IPS DF 4.7 (cell line): Measurements from ENCODE around the gene IRAK4.

Experiments
- DNase-seq: peaks from one replicate; pipeline ENCODE4 v3.0.0-alpha.2; 2013; ENCODE audit warnings: low spot score; ENCODE audit errors: extremely low read depth

Gene IRAK4

DNA sequence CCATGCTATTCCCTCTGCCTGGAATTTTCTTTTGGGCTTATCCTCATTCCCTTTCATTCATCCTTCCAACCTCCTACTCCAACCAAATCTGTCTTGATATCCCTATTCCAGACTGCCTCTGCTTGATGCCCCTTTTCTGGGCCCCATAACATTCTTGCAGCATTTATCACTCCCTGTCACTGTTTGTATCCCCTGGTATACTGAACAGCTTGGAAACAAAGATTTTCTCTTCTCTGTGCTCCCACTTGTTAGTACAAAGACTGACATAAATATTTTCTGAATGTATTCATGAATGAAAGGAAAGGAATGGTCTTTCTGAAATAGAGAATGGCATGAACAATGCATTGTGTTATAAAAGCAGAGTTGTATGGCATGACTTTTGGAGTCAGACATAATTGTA, 7.5 kb downstream of the IRAK4 start:
- no peak for DNase-seq

DNA sequence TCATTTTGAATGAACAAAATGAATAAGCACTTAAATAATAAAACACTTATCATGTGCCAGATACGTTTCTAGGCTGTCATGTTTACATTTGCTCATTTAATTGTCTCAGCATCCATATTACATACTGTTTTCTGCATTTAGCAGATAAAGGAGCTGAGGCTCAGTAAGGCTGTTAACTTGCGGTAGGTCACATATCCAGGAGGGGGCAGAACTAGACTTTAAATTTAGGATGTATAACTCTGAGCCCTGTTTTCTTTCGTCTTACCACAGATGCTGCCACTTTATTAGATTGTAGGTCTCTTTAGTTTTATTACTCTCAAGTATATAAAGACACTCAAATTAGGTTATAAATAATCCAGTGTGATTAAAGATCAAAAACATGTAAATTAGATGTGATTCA, 17.7 kb downstream of the IRAK4 start:
- no peak for DNase-seq

DNA sequence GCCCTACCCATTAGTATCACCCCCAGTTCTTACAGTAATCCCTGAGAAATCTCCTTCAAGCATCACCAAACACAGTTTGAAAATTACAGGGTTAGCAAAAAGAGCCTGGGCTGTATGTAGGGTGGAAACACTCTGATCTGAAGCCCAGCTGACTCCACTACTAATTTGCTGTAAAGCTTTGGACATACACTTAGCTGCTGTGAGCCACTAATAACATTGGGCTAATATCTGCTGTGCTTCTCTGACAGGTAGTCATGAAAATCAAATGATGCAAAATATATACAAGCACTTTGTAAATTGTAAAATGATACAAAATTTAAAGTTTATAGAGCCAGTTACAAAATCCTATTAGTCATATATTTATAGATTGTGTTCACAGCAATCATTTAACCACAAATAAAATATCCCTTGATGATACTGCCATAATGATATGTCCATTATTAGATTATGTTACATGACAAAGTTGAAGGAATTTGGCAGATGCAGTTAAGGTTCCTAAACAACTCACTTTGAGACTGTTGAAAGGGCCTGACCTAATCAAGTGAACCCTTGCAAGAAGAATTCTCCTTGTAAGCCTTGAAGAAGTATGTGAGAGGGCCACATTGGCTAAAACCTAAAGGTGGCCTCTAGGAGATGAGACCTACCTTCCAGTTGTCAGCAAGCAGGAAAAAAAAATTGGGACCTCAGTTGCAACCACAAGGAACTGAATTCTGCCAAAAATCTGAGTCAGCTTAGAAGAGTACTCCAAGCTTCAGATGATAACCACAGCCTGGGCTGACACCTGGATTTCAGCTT, 28.3 kb downstream of the IRAK4 start:
- DNase-seq, result no peak

DNA sequence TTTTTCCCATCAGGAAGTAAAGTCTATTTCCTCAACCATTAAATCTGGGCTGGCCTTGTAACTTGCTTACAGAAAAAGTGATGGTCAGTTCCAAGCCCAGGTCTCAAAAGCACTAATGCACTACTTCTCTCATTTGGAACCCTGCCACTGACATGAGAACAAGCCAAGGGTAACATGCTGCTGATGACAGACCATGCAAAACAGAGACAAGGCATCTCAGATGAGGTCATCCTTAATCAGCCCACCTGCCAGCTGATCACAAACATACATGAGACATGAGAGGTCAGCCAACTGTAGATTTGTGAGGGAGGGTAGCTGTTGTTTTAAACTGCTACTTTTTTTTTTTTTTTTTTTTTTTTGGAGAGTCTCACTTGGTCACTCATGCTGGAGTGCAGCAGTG, 31.2 kb downstream of the IRAK4 start:
- DNase-seq, result no peak

DNA sequence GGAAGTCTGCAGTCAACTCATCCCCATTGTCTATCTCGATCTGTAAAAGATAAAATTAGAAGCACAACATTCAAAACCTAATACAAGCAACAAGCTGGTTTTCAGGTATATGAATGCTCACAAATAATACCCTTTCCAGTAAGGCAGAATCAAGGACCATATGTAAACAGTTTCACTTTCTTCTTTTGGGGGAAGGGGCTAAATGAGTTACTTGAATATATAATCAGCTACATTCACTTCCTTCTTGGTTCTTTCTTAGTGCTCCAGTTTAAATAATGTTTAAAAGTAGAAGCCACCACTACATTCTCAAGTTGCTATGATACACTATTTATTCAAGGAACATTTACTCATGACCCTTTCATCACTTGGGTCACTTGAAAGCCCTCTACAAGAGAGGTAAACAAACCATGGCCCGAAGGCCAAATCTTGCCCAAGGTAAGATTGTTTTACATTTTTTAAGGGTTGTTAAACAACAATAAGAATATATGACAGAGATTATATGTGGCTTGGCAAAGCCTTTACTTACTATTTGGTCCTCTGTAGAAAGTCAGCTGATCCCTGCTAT, 37.0 kb downstream of the IRAK4 start:
- no peak for DNase-seq

DNA sequence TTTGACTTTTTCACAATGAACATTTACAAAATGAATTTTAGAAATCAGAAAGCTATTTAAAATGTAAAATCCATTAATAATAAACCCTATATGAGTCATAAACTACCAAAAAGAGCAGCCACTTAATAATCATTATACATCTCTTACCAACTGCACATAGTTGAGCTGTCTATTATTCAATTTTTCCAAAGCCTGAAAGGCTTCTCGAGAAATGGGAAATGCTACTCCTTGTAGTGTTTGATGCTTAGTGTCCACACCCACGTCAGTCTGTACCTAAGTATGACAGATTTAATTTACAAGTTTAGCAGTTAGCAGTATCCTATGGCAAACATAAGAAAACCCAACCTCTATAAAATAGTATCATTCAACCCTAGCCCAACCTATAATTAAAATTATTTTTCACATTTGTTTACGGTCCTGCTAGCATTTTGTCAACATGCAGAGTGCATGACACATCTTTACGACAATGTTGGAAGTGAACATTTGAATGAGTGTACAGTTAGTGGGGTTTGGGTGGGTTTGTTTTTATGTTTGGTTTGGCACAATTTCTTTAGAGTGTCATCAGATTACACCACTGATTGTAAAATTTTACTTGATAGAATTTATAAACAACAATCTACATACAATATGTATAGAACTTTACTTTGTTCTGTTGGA, 38.9 kb downstream of the IRAK4 start:
- no peak for DNase-seq

DNA sequence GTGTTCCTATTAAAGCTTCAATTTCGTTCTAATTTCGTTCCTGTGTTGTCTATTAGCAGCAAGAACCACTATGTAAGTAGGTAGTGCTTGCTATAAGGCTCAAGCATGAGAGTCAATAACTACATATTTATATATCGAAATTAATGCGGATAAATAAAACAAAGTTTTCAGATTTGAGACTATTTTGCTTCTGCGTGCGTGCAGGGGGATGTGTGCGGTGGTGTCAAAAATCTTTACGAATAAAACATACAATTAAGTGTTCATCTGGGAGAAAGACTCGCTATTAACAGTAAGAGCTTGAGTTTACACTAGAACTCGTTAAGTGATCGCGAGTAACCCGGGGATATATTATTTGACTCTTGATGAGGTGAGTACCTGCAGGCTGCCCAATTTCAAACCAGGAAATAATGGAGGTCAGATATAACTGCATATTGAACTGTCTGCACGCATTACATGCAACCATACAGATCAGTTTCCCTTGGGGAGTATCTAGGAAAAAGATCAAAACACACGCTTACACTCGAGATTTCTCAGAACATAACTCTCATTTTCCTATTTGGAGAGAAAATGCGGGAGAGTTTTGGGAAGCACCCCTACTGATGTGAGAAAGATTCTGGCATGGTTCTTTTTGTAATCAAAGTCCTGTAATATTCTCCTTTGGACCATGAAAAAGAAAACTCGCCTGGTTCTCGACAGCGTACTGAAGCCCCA, 46.6 kb downstream of the IRAK4 start:
- no peak for DNase-seq

DNA sequence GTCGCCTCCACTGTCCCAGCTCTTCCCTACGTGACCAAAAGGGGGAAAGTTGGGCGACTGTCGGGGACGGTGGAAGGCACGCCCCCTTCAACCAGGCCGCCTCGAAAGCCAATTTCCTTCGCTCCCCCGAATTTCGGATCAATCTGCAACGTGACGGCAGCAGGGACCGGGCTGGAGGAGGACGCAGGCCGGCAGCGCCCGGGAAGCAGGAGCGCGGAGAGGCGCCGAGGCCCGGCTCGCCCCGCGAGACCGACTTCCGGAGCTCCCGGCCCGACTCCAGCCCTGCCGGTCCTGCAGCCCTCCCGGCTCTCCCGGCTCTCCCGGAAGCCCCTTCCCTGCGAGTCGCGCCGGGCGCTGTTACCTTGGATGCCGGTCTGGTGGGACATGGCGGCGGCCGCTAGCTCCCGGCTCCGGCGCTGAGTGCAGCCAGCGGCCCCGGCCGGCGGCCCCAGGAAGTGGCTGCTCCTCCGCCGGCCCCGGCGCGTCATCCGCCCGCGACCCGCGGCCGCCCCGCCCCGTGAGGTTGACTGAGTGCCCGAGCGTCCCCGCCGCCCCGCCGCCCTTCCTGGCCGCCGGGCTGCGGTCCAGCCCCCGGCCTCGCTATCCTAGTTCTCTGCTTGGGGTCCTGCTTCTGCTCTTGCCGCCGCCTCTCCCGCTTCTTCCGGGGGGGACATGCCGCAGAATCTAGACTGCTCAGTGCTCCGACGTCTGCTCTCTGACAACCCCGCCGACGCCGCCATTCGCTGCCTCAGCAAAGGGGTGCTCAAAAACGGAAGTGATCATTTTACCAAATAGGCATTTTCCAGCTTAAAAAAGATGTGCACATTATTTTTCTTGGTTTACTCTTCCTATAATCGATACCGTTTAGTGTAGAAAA, 47.3 kb downstream of the IRAK4 start, which contains the start of gene TWF1:
TWF1 (minus strand) TSS at position 458 of the 877 bp plus-strand sequence; CDS start at position 386, 72 bp downstream.
- DNase-seq, result no peak

DNA sequence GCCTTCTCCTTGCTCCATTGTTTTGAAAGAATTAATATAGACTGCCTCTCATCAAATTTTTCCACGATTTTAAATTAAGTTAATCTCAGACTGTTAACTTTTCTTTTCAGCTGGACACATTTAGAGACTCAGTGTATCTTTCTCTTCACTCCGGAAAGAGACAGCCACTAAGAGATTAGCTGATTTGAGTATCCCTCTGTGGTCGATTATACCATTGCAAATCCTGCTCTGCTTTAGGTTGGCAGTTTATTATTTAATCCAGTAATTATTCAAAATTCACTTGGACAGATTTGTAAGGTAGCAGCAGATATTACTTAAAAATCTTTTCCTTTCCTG, 48.0 kb downstream of the IRAK4 start:
- DNase-seq, result no peak

DNA sequence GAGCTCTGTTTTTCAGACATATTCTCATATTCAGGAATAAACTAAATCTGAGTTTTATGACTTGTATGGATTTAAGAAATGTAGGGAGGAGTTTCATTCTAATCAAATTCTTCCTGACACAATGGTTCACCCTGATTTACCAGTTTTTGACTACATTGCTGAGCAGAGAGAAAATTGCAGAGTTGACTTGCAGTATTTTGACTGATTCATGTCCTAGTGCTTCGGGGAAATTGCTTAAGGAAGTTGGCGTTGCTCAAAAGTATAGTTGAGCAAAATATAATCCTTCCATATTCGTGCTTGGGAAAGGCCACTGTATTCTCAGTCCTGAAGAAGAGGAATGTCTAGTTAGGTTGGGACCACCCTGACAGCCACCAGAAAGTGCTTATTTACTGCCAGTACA, 48.6 kb downstream of the IRAK4 start:
- DNase-seq, result no peak

DNA sequence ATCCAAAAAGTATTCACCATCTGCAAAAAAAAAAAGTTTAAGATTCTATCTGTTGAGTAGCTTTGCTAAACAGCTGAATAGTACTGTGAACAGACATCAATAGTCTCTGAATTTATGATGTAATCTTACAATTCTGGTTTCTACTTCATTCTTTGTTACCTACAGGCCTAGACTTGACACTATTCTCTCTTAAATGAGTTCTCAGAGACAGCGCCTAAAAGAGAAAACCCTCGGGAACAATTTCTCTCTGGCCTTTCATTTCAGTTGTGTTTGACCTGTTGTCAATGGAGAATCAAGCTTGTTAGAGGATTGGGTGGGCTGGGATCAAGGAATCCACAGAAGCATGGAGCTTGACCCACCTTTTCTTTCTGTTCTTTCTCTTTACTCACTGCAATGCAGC, 53.3 kb downstream of the IRAK4 start:
- no peak for DNase-seq

DNA sequence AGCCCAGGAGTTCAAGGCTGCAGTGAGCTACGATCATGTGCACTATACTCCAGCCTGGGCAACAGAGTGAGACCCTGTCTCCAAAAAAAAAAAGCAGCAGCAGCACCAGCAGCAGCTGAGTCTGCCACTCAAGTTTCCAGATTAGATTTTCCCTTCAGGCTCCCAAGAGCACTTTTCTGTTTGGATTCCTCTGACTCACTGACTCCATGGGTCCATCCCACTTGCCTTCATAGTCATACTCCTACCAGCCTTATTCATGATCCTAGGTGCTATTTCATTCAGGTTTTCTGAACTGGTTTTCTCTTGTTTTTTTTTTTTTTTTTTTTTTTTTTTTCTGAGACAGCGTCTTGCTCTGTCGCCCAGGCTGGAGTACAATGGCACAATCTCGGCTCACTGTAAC, 54.2 kb downstream of the IRAK4 start:
- no peak for DNase-seq

DNA sequence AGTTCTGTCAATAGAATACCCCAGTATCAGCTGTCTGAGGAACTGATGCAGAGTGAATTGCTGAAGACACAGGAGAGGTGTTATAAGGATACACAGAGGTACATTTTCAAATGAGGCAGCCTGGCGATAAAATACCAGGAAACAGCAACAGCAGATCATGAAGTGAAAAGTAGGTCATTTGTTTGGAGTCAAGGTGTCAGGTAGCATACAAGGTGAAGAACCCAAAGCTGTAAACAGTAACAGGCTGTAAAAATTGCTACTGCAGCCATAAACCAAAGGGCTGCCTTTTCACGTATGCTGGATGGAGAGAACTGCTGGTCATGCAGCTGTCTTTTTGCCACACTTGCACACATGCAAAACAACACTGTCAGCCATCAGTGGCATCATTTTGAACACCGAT, 56.7 kb downstream of the IRAK4 start:
- no peak for DNase-seq

DNA sequence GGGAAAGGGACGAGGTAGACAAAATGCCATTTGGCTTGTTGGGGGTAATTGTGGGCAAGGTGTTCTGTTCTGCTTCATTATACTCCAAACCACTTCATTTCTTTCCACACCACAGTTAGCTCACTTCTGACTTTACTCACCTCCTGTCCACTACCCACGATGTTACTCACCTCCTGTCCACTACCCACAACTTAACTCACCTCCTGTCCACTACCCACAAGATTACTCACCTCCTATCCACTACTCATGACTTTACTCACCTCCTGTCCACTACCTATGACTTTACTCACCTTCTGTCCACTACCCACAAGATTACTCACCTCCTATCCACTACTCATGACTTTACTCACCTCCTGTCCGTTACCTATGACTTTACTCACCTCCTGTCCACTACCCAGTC, 57.4 kb downstream of the IRAK4 start:
- no peak for DNase-seq

DNA sequence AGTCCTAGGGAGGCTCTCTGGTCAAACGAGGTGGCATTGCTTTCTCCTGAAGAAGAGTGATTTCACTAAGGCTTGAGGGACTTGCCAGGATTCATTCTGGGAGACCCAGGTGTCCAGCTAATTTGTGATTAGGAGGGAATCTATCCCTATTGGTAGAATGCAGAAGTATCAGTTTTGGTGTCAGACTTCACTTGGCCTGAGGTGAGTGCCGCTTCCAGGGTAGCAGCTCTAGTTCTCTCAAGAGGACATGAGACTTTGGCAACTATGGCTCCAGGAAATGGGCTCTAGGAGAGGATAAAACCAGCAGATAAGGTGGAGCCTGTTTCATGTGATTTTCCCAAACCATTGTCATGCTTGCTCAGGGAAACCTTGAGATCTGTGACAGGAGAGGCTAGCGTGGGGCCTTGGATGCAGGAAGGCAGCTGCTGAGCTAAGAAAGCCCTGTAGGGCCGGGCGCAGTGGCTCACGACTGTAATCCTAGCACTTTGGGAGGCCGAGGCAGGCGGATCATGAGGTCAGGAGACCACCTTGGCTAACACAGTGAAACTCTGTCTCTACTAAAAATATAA, 65.5 kb downstream of the IRAK4 start:
- no peak for DNase-seq

DNA sequence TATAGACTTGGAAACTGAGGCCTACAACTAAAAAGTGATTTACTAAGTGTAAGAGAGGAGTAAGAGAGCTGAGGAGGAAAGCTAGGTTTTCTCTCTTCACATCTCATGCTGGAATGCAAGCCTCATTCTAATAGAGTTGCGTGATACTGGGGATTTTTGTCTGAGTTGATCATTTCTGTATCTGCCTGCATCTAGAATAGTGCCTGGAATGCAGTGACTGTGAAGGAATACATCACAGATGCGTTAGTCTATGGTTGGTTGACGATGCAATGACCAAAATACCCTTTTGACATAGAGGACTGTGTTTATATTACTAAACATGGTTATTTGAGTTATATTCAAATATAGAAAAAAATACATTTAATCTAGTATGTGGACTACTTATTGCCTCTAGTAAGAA, 67.9 kb downstream of the IRAK4 start:
- DNase-seq, result no peak

DNA sequence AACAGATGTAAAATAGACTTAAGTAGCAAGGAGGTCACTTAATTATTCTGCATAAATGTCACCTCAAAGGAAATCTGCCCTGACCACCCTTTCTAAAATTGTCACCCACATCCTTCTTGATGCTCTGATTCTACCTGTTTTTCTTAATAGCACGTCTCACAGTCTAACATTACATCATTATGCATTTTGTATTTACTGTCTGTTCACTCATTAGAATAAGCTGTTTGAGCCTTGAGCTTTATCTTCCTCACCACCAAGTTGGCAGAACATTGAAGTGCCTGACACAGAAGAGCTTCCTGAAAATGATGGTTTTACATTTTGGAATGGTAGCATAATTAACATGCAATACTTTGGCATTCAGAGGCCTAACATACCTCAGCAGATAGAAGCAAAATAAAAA, 68.3 kb downstream of the IRAK4 start:
- no peak for DNase-seq

DNA sequence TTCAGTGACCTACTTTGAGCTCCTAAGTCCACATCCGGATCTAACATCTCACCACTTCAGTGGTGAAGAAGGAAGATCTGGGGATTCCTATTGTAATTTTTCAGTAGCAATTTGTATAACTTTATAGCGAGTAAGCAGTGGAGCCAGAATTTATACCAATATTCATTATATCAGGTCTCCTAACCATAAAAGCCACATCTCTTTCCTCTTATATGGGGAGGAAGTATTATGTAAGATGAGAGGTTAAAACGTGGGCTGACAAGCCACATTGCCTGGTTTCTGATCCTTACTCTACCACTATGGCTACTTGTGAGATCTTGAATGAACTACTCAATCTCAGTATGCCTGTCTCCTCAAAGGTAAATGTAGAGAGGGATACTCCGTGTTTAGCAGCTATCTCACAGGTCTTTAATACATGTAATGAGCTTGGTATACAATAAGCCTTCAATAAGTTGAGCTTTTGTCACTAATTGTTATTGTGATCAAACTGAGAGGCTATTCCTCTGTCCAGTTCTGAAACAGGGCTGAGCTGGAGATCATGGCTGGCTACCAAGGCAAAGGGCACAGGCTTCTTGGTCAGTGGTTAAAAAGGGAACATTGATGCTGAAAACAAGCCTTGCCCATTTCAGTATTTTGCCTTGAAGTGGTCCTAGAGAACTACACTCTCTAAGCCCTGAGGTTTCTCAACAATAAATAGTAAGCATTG, 73.9 kb downstream of the IRAK4 start:
- DNase-seq, result no peak

DNA sequence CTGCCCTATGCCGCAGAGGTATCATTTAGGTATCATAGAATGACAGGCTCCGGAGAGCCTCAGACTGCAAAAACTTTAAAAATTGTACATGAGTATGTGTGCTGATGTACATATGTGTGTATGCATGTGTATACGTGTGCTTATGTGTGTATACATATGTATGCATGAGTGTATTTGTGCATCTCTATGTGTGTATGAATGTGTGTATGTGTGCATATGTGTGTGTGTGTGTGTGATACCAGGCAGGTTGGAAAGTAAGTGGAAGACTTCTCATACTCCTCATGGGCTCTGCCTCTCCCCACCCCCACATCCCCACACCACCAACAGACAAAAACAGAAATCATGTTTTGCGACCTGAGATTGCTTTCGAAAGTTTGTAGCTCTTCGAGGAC, 76.5 kb downstream of the IRAK4 start:
- DNase-seq, result no peak
